ENCODE results near the gene CSRP3. TPM values are rescaled to one million over a fixed set of nuclear protein-coding genes. Genes with fewer than 3 reads are reported as not detected.

Gene CSRP3
- total and polyA plus RNA-seq, 9 of the 15 experiments (the other 6 are each of a cell fraction or from before 2014, with no cell fraction given) = 0.14 TPM; not detected in 8

DNA sequence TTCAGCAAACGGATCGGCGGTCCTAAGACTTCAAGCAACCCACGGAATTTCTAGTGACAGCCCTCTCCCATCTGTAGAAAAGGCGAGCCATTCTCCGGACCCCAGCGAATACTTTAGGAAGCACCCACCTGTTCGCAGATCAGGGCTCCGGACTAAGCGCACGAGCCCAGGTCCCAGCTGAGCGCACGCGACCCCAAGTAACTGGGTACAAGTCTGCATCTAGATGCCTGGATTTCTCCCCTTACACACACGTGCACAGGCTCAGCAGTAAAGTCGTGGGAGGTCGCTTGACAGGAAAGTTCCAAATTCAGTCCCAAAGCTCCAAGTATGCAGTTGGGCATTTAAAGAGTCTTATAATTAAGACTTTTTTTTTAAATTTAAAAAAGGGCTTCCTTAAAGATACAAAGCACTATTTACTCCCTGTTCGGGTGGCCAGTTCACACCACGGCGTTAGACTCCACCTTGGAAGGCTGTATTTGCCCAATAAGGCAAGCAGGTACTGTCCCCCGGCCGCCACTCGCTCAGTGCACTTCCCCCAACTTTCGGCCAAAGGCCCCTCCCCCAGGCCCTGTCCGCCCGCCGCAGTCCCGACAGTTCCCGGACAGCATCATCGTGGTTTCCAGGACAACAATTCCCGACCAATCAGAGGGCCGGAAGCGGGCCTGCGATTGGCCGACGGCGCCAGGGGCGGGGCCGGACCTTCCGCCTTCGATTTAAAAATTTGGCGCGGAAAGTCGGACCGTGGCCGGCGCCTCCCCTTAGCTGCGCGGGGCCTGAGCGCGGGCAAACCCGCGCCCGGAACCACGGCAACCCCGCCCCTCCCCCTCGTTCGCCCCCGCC, 38.9 kb upstream of the CSRP3 start, which contains the start of gene E2F8 (continued):
- TF ChIP-seq, protein P1, sequence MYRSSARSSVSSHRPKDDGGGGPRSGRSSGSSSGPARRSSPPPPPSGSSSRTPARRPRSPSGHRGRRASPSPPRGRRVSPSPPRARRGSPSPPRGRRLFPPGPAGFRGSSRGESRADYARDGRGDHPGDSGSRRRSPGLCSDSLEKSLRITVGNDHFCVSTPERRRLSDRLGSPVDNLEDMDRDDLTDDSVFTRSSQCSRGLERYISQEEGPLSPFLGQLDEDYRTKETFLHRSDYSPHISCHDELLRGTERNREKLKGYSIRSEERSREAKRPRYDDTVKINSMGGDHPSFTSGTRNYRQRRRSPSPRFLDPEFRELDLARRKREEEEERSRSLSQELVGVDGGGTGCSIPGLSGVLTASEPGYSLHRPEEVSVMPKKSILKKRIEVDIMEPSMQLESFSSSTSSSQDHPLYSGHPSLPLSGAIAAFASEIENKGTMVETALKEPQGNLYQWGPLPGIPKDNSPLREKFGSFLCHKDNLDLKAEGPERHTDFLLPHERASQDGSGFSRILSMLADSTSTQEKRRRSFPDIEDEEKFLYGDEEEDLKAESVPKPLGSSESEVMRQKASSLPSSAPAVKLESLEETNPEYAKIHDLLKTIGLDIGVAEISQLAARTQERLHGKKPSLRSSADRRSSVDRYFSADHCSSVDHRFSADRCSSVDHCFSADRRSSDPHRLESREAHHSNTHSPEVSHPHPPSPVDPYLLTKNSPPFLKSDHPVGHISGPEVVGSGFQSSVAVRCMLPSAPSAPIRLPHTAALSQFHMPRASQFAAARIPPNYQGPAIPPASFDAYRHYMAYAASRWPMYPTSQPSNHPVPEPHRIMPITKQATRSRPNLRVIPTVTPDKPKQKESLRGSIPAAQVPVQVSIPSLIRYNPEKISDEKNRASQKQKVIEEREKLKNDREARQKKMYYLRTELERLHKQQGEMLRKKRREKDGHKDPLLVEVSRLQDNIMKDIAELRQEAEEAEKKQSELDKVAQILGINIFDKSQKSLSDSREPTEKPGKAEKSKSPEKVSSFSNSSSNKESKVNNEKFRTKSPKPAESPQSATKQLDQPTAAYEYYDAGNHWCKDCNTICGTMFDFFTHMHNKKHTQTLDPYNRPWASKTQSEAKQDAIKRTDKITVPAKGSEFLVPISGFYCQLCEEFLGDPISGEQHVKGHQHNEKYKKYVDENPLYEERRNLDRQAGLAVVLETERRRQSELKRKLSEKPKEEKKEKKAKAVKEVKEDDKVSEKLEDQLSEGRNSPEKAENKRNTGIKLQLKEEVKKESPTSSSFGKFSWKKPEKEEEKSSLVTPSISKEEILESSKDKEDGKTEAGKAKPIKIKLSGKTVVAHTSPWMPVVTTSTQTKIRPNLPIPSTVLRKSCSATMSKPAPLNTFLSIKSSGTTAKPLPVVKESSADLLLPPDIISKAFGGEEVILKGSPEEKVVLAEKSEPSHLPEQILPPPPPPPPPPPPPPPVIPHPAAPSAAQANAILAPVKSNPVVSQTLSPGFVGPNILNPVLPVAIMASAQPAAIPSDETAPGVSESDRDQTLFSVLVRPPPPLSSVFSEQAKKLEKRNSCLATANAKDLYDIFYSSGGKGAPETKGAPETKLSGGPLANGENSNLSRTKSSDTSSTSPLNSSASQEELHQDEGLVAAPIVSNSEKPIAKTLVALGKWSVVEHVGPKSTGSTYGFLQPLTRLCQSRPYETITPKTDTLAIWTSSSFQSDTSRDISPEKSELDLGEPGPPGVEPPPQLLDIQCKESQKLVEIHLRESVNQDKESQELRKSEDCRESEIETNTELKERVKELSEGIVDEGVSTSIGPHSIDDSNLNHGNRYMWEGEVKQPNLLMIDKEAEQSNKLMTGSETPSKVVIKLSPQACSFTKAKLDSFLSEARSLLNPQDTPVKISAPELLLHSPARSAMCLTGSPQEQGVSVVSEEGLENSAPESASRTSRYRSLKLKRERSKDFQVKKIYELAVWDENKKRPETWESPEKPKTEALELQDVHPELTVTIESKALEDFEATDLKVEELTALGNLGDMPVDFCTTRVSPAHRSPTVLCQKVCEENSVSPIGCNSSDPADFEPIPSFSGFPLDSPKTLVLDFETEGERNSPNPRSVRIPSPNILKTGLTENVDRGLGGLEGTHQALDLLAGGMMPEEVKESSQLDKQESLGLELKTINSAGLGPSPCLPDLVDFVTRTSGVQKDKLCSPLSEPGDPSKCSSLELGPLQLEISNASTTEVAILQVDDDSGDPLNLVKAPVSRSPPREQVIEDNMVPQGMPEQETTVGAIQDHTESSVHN (IDR thresholded peaks at IDR 0.05; ENCODE audit: borderline replicate concordance in 1 of 2, low read depth in 1 of 2) = 0 out of 4 replicates have a peak, but pooled peaks of 1 of the 2 experiments have one; percentile 16
- peak; percentile 66 to 74; a peak in 3 of 4 replicates for TF ChIP-seq SIN3A (IDR thresholded peaks at IDR 0.05; ENCODE audit: borderline replicate concordance in 2 of 2, control insufficient read depth in 1 of 2, low read depth in 2 of 2, low read length in 2 of 2)
- TF ChIP-seq SIN3B (IDR thresholded peaks at IDR 0.05; ENCODE audit: low read depth) = no peak
- TF ChIP-seq, protein P2, sequence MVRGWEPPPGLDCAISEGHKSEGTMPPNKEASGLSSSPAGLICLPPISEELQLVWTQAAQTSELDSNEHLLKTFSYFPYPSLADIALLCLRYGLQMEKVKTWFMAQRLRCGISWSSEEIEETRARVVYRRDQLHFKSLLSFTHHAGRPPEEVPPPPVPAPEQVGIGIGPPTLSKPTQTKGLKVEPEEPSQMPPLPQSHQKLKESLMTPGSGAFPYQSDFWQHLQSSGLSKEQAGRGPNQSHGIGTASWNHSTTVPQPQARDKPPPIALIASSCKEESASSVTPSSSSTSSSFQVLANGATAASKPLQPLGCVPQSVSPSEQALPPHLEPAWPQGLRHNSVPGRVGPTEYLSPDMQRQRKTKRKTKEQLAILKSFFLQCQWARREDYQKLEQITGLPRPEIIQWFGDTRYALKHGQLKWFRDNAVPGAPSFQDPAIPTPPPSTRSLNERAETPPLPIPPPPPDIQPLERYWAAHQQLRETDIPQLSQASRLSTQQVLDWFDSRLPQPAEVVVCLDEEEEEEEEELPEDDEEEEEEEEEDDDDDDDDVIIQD (CRISPR knock-in tag; IDR thresholded peaks at IDR 0.05) = no peak
- TF ChIP-seq PRPF4 (IDR thresholded peaks at IDR 0.05; ENCODE audit: insufficient read depth, low read depth, low read length, poor library complexity, severe bottlenecking) = peak; percentile 56
- peak; percentile 89 for TF ChIP-seq E2F3 (CRISPR knock-in tag; IDR thresholded peaks at IDR 0.05)
- TF ChIP-seq, protein P3, sequence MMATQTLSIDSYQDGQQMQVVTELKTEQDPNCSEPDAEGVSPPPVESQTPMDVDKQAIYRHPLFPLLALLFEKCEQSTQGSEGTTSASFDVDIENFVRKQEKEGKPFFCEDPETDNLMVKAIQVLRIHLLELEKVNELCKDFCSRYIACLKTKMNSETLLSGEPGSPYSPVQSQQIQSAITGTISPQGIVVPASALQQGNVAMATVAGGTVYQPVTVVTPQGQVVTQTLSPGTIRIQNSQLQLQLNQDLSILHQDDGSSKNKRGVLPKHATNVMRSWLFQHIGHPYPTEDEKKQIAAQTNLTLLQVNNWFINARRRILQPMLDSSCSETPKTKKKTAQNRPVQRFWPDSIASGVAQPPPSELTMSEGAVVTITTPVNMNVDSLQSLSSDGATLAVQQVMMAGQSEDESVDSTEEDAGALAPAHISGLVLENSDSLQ (IDR thresholded peaks at IDR 0.05) = peak; percentile 72
- peak; percentile 80 for TF ChIP-seq TAF1 (IDR thresholded peaks at IDR 0.05; ENCODE audit: control insufficient read depth, extremely low read depth, insufficient read depth, low read length, severe bottlenecking)
- peak; percentile 50 for TF ChIP-seq SP1 (CRISPR knock-in tag; IDR thresholded peaks at IDR 0.05)
- peak; percentile 35 for TF ChIP-seq ATF1 (CRISPR knock-in tag; IDR thresholded peaks at IDR 0.05)
- peak; percentile 83 for TF ChIP-seq ATF1 (tag; IDR thresholded peaks at IDR 0.05)
- peak; percentile 85 to 87 for TF ChIP-seq NRF1 (conservative IDR thresholded peaks at IDR 0.05 in 1 of 2, IDR thresholded peaks at IDR 0.05 in 1 of 2)
- TF ChIP-seq, protein P4, sequence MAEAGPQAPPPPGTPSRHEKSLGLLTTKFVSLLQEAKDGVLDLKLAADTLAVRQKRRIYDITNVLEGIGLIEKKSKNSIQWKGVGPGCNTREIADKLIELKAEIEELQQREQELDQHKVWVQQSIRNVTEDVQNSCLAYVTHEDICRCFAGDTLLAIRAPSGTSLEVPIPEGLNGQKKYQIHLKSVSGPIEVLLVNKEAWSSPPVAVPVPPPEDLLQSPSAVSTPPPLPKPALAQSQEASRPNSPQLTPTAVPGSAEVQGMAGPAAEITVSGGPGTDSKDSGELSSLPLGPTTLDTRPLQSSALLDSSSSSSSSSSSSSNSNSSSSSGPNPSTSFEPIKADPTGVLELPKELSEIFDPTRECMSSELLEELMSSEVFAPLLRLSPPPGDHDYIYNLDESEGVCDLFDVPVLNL (CRISPR knock-in tag; IDR thresholded peaks at IDR 0.05; ENCODE audit: low read depth) = peak; percentile 91
- 0 out of 2 replicates have a peak, but pooled peaks have one; percentile 24 for TF ChIP-seq GATAD2B (IDR thresholded peaks at IDR 0.05; ENCODE audit: borderline replicate concordance)
